ENCODE data around the gene SWSAP1. TPM values are rescaled to one million over a fixed set of nuclear protein-coding genes. Genes with fewer than 3 reads are reported as not detected.

The SWSAP1 gene
- total RNA-seq = 2.1 TPM

GRCh38 chr19:11374433-11375142 lies at the start of gene SWSAP1:
SWSAP1 (plus strand) TSS chr19:11374666; CDS start chr19:11374681, 15 bp downstream.

GRCh38 chr19:11339254-11340098 lies 35.0 kb upstream of the SWSAP1 start, which contains the start of gene RAB3D:
RAB3D (minus strand) TSS chr19:11339657; CDS start chr19:11337399, 2,258 bp downstream.

GRCh38 chr19:11346104-11346940 lies 28.1 kb upstream of the SWSAP1 start, which contains the start of the genes CCDC159 and TMEM205:
CCDC159 (plus strand) TSS chr19:11346519; CDS start chr19:11346607, 88 bp downstream.
TMEM205 (minus strand) TSS chr19:11346268; CDS start chr19:11345619, 649 bp downstream.

GRCh38 chr19:11355160-11356073 lies 19.0 kb upstream of the SWSAP1 start, which contains the start of gene PLPPR2:
PLPPR2 (plus strand) TSS chr19:11355432; CDS start chr19:11357674, 2,242 bp downstream.

GRCh38 chr19:11418549-11419506 lies 44.4 kb downstream of the SWSAP1 start, which contains the start of gene RGL3:
RGL3 (minus strand) TSS chr19:11419314; CDS start chr19:11419278, 36 bp downstream.

Small RNA genes within 50 kb of the gene (small RNA-seq; reads per million reads assigned to genes)
- not detected for gene RF00019 (ENCODE audit: low replicate concordance)

Other genes starting within 250 kb of the SWSAP1 start
- 28.0 TPM for gene SPC24, start 218.9 kb upstream of the SWSAP1 start, total RNA-seq
- 170 TPM for gene KANK2, start 177.1 kb upstream of the SWSAP1 start, total RNA-seq
- gene ANGPTL8, start 135.0 kb upstream of the SWSAP1 start, total RNA-seq = 2.6 TPM
- gene DOCK6, start 112.1 kb upstream of the SWSAP1 start, total RNA-seq = 69.7 TPM
- not detected for gene TSPAN16, start 78.5 kb upstream of the SWSAP1 start, total RNA-seq
- 24.9 TPM for gene RAB3D, start 35.0 kb upstream of the SWSAP1 start, total RNA-seq
- 113 TPM for gene TMEM205, start 28.4 kb upstream of the SWSAP1 start, total RNA-seq
- 15.6 TPM for gene CCDC159, start 28.1 kb upstream of the SWSAP1 start, total RNA-seq
- gene PLPPR2, start 19.2 kb upstream of the SWSAP1 start, total RNA-seq = 17.1 TPM
- gene EPOR, start 9.6 kb downstream of the SWSAP1 start, total RNA-seq = 14.8 TPM
- 46.8 TPM for gene RGL3, start 44.6 kb downstream of the SWSAP1 start, total RNA-seq
- 0.64 TPM for gene ODAD3, start 60.5 kb downstream of the SWSAP1 start, total RNA-seq
- 165 TPM for gene PRKCSH, start 61.0 kb downstream of the SWSAP1 start, total RNA-seq
- 0.18 TPM for gene ELAVL3, start 106.4 kb downstream of the SWSAP1 start, total RNA-seq
- 10.5 TPM for gene ZNF653, start 131.2 kb downstream of the SWSAP1 start, total RNA-seq
- gene ECSIT, start 154.5 kb downstream of the SWSAP1 start, total RNA-seq = 49.9 TPM
- gene CNN1, start 164.2 kb downstream of the SWSAP1 start, total RNA-seq = 8.5 TPM
- 24.9 TPM for gene ELOF1, start 184.6 kb downstream of the SWSAP1 start, total RNA-seq
- 10.0 TPM for gene ACP5, start 203.0 kb downstream of the SWSAP1 start, total RNA-seq
- 33.2 TPM for gene ZNF627, start 222.8 kb downstream of the SWSAP1 start, total RNA-seq

Measured in metanephros (tissue), 2 donors.